HG02623 (cell line): ENCODE data around the gene SEC63.

ENCODE experiments used
- ATAC-seq: cut with Tn5 transposase; IDR thresholded peaks from one replicate; pipeline ENCODE4 v1.9.1; 2021; ENCODE audit warnings: moderate library complexity; ENCODE audit not compliant: unreplicated experiment

The SEC63 gene

GRCh38 chr6:107822176-107823046 is 135.6 kb downstream of the SEC63 start:
- ATAC-seq, result no peak

GRCh38 chr6:107821591-107821990 is 136.4 kb downstream of the SEC63 start:
- ATAC-seq, result no peak

GRCh38 chr6:107820338-107821261 is 137.4 kb downstream of the SEC63 start:
- ATAC-seq, result no peak

GRCh38 chr6:107819964-107820337 is 138.1 kb downstream of the SEC63 start:
- ATAC-seq, result no peak

GRCh38 chr6:107819217-107819616 is 138.8 kb downstream of the SEC63 start:
- no peak for ATAC-seq

- ATAC-seq, result no peak
These were observed 139.7 kb downstream of the SEC63 start for GRCh38 chr6:107818272-107818671.

GRCh38 chr6:107817784-107818183 is 140.2 kb downstream of the SEC63 start:
- ATAC-seq, result no peak
